Breast epithelium (tissue), 3 donors: Measurements from ENCODE around the gene CACNA2D2.

Source experiments
- POLR2A ChIP-seq: fragments of 450-650 bp; IDR thresholded peaks from one replicate; pipeline ENCODE4 v1.6.1; 2016; ENCODE audit warnings: antibody characterized with exemption, mild to moderate bottlenecking, moderate library complexity
- POLR2AphosphoS5 ChIP-seq, 3 donors: sonication (generic); formaldehyde crosslinking; IDR thresholded peaks; one replicate each; pipeline ENCODE4 v1.6.1; 2017; ENCODE audit warnings: antibody characterized with exemption in 3 of 3
- TF ChIP-seq, protein P1 (sequence below), 3 donors: fragments of 450-650 bp; IDR thresholded peaks; one replicate each; pipeline ENCODE4 v1.5.1; 2016 to 2017; ENCODE audit warnings: antibody characterized with exemption in 3 of 3, mild to moderate bottlenecking in 3 of 3, moderate library complexity in 3 of 3

DNA sequence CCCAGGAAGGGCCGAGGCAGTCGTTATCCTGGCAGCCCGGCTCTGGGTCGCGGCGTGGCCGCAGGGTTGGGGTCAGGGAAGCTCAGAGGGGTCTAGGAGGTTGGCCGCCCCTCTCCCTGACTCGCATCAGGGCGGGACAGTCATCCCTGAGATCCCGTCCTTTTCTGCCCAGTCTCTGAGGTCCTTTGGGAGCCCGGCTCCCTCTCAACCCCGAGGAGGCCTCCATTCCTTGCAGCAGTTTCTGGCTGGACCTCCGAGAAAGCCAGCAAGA is 181.4 kb downstream of the CACNA2D2 start:
- no peak for TF ChIP-seq POLR2A
- TF ChIP-seq, protein P1, sequence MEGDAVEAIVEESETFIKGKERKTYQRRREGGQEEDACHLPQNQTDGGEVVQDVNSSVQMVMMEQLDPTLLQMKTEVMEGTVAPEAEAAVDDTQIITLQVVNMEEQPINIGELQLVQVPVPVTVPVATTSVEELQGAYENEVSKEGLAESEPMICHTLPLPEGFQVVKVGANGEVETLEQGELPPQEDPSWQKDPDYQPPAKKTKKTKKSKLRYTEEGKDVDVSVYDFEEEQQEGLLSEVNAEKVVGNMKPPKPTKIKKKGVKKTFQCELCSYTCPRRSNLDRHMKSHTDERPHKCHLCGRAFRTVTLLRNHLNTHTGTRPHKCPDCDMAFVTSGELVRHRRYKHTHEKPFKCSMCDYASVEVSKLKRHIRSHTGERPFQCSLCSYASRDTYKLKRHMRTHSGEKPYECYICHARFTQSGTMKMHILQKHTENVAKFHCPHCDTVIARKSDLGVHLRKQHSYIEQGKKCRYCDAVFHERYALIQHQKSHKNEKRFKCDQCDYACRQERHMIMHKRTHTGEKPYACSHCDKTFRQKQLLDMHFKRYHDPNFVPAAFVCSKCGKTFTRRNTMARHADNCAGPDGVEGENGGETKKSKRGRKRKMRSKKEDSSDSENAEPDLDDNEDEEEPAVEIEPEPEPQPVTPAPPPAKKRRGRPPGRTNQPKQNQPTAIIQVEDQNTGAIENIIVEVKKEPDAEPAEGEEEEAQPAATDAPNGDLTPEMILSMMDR (IDR thresholded peaks at IDR 0.05), result no peak
- TF ChIP-seq POLR2AphosphoS5 (IDR thresholded peaks at IDR 0.05), result no peak
